NCI-H2227 (cell line): ENCODE data around the gene TCF7L1.
A peak's percentile ranks its signal among the peaks of the same experiment; 100 is the strongest.

Experiments
- DNase-seq: peaks from one replicate; lab custom pipeline; 2025; ENCODE audit not compliant: unreplicated experiment; lab: John Stamatoyannopoulos, UW

Gene TCF7L1

DNA sequence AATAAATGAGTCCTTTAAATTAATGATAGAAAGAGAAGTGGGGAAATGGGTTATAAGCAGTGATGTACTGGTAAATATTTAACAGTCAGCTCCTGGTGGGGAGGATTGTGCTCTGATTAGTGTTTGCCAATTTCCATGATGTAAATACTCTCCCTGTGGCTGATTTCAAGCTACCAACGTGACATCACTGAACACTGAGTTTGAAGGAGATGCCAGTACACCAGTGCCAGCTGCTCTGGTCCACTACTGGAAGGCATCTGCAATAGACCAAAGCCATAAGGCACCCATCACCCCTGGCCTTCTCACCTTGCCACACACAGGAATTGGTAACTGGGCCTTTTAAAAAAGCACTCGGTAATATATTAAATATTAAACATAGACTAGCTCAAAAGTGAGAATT lies 116.9 kb downstream of the TCF7L1 start:
- DNase-seq, result no peak

DNA sequence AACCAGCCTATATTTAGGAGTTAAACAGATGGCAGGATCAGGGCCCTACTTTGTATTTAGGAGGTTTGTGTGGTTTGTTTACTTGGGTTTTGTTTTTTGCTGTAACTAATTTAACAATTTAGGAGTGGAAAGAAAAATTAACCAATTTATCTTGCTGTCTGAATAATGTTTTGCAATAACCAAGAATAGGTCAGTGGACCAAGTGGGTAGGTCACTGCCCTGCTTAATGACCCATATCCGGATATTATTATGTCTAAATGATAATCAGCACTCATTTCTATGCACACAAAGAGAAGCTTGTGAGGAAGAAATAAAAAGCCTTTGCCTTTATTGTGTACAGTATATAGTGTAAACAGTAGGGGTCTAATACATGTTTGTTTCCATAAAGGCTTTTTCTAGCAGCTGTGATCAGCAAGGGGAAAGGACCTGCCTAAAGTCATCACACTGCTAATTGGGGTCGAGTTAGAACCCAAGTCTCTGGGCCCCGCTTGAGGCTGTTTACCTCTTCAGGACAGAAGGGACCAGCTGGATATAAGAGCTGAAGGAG lies 118.0 kb downstream of the TCF7L1 start:
- DNase-seq, result no peak

DNA sequence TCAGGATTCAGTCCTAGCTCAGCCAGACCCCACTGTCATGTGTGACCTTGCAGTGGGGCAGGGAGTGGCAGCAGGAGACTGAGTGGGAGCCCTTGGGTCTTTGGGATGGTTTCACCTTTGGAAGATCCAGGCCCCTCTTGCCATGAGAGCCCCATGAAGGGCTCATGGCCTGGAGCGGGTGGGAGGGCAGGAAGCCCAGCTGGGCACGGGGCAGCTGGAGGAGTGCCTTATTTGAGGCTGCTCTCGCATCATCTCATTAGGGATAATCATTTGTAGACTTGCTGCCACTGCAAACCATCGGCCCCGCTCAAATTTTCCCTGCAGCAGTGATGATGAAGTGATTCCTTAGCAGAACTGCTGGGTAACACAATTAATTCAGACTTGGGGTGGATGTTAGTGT lies 120.7 kb downstream of the TCF7L1 start:
- no peak for DNase-seq

DNA sequence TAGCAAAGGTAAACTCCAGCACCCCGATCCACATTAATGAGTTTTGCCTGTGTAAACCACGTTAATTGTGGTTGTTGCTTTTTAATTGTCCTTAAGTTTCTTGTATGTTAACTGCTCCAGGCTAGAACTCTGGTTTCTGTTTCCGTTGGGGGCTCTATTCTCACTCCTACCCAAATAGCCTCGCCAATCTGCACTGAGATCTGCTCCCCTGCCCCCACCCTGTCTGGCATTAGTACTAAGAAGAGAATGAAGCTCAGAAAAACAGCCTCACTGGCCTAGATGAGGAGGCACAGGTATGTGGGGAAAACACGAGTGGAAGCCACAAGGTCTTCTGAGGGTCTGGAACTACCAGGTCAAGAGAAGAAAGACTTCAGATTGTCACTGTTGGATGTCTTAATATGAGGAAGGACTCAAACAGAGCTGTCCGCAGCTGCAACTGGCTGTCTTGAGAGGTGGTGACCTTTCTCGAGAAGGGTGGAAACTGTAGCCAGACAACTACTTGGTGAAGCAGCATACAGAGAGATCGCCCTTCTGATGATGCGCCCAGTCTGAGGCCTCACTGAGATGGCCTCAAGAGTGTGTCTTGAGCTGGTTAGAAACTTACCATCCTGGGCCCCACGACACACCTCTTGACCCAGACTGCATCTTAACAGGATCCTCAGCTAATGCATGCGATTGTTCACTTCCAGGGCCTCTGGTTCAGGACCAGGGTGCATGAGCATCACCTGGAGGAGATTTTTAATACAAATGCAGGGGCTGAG lies 121.5 kb downstream of the TCF7L1 start:
- DNase-seq, result no peak

DNA sequence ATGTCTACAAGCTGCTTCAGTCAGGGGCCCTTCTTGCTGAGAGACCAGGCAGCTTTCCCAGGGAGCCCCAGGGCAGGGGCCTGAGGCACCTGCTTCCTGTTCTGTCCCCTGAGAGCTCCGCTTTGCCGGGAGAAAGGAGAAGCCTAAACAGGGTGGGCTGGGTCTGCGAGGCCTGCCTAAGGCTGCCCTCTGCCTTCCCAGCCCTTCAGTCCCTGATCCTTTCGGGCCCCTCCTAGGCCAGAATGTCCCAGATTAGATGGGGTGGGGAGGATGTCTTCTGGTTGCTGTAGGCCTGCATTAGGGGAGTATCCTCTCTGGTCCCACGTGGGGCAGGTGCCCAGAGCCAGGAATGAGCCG lies 122.2 kb downstream of the TCF7L1 start:
- no peak for DNase-seq

DNA sequence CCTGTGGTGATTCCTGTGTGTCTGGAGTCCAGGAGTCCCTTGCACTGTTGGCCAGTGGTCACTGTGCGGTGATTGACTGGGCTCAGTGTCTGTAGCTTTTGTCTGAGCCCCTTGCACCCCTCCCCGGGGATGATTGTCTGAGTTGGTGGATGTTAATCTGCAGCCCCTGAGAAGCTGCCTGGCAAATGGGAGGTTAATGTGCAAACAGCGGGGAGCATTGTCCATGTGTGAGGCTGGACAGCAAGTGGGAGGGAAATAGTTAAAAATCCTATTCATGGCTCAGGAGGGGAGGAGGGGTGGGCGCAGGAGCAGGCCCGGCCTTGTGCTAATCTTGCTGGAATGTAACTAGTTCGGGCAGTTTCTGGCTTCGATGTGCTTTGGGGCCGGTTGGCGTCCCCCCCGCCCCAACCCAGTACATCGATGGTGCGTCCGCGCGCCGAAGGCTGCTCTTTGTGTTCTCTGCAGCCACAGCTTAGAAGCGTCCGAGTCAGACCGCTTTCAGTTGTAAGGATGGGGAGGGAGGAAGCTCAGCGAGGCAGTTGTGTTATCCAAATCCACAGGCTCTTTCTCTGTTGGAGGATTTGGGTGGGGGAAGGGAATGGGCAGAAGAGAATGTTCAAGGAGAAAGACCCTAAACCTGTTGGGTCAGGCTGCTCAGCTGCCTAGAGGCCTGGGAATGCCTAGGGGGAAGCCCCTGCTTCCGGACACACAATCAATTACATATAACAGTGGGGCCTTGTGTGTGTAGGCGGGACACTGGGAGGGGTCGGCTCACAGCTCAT lies 122.8 kb downstream of the TCF7L1 start:
- DNase-seq, result peak; percentile 50

DNA sequence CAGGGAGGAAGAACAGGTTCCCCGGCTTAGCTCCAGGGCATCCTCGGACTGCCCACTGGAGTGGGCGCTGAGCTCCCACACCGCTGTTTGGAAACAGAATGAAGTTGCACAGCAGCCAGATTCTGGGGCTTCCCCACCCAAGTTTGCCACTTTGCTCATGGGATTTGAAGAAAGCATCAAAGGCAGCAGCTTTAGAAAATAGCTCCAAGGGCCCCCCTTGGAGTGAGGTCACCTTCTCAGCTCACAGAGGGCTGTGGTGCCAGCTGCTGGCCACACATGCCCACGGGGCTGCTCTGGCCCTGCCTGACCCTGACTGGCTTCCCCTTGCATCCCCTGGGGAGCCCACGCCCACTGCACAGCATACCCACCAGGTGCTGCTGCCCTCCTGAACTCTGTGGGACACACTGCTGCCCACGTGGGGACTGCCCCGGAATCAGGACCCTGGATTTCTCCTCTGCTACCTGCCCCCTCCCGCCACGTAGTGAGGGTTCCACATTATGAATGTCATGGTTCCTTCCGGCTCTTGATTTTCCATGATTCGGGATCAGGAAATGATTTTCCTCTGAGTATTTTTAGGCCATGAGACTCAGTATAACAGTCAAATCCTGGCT lies 124.3 kb downstream of the TCF7L1 start:
- no peak for DNase-seq

DNA sequence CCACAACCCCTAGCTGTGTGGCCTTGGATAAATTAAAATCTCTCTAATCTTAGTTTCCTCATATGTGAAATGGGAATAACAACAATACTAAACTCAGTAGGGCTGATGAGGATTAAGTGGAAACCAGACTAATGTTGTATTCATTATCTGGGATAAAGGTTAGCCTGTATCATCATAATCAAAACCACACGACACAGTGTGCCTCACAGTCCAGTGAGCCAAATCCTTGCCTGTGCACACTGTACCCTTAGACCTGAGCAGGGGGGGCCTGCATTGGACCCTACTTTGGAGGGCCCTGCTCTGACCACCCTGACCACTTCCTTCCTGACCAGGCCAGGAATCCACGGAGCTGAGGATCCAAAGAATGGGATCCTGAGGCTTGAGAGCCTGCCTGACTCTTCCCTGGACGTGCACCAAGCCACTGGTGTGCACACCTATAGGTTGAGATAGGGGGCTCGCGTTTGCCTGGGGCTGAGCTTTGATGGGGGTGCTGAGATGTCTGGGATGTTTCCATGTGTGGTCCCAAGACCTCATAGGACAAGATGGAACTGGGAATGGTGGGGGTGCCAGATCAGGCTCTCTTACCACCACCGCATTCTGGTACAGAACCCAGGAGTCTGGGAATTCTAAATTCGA lies 124.9 kb downstream of the TCF7L1 start:
- no peak for DNase-seq

DNA sequence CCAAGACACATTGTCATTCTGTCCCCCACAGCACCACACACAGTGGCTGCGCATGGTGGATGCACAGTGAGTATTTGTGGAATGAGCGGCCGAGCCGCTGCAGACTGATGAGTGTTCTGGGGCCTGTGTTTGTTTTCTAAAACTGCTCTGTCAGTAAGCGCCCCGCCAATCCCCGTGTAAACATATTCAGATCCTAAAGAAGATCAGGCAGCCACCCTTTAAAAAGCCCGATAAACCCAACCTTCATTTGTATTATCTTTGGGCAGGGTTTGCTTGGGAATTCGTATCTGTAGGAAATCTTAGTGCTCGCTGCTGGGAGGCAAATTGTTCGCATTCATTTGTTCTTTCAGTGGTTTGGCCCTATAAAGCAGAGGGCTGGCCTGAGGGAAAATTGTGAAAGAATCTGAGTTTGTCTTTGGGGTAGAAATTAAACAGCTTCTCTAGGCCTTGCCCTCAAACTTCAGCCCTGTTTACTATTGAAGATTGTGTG lies 126.0 kb downstream of the TCF7L1 start:
- no peak for DNase-seq

DNA sequence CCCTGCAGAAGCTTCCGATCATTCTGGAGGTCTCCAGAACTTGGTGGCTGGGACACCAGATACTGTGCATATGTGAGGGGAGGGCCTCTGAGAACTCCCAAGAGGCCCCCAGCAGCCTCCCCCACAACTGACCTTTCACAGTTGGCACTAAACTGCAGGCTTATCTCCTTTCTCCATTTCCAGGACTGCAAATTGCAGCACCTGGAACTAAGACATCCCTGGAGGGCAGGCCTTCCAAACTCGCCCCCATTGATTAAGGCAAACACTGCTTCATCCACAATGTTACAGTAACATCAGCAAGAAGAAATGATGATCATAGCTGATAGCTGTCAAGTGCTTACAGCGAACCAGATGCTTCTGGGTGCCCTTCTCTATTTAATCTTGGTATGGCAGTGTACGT lies 126.7 kb downstream of the TCF7L1 start:
- DNase-seq, result no peak

DNA sequence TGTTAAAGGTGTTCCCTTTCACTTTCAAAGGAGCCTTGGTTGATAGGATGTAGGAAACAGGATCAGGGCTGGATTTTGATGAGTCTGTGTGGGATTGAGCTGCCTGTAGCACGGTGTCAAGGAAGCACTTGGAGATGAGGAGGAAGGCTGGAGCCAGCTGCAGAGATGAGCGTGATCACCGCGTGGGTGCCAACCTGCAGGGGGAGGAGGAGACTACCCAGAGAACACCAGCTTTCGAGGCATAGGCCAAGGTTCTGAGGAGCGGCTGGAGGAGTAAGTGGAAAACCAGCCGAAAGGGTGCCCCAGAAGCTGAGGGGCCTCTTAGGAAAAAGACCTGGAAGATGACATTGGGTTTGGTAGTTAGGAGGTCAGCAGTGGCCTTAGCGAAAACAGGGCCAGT lies 130.4 kb downstream of the TCF7L1 start:
- DNase-seq, result no peak

DNA sequence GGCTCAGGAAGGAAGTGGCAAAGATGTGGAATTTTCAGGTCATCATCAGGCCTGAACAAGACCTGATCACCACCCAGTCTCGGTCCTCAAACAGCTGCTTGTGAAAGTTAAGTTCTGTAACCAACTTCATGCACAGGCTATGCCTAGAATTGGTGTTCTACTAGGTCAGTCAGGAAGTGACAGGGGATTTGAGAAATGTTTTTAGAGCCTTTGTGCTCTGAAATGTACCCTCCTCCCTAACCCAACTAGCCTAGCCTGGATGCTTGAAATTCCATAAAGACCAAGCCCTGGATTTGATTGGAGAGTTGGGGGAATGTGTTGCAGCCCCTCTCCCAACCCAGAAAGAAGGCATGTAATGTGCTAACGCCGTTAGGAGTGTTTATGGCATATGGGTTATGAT lies 131.3 kb downstream of the TCF7L1 start:
- no peak for DNase-seq

DNA sequence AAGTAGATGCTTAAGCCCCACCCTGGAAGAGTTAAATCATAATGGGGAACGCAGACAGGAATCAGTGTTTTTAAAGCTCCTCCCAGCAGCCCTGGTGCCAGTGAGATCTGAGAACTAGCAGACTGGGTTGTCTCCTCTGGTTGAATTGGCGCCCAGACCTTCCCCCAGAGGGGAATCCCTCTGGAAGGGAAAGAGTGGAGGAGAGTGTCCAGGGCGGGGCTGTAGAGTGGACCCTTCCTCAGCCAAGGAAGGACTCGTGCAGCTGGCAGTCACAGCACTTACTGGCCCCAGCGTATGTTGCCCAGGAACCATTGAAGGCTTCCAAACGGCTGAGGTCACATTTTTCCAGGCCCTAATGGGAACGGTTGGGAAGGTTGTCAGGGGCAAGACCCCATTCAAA lies 132.1 kb downstream of the TCF7L1 start:
- DNase-seq, result no peak

DNA sequence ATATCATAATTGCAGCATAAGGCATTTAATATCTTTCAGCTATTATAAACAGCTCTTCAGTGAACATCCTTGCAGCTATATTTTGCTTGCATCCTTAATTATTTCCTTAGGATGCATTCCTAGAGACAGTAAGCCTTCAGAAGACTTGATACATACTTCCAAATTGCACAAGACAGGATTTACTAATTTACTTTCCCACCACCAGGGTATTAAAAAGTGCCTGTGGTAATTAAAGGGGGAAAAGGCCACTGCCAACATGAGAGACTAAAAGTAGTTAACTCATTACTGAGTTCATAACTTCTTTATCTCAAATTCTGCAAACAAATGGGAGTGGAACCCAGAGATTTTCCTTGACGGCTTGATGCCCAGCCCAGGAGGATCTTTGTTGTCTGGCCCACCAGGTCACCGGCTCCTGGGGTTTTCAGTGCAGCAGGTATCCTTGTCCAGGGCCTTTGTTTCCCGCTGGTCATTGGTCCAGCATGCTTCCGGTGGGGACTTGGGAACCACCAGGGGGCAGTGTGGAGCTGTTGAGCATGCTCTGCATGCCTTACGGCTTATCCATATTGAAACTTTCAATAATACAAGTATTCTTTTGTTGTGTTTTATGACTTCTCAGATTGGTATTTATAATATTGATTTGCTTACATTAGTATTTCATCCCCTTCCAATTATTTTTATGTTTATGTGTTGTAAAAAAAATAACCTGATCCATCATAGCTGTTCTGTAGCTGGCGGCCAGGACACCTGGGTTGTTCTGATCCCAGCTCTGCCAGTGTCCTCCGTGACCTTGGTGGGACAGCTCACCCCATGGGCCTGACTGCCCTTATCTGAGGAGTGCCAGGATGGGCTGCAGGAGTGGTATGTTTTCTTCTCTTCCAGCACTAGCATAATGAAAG lies 133.2 kb downstream of the TCF7L1 start:
- peak; percentile 18 for DNase-seq

DNA sequence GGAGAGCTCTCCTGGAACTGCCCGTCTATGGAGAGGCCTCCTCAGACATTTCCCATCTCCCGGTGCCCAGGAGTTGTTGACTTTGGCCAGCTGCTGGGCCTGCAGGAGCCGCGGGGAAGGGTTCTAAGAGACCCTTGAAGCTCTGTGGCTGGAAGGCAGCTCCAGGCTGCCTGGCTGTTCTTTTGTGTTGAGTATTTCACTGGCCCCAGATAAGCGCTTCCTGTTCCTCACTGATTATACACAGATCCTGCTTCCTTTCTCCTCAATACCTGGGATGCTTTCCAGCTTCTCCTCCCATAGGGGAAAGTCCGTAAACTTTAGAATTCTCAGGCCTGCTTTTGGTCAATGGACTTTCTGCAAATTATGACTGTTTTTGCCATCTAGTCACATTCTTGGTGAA lies 136.8 kb downstream of the TCF7L1 start:
- DNase-seq, result no peak

DNA sequence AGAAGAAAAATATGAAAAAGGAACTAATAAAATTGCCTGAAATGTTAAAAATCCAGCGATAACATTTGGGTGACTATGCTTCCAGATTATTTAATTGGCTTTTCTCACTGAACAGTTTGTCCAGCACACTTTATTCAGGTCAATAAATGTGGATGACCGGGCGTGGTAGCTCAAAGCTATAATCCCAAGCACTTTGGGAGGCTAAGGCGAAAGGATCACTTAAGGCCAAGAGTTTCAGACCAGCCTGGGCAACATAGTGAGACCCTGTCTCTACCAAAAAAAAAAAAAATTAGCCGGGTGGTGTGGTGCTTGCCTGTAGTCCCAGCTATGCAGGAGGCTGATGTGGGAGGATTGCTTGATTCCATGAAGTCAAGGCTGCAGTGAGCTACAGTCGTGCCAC lies 139.2 kb downstream of the TCF7L1 start:
- DNase-seq, result no peak

DNA sequence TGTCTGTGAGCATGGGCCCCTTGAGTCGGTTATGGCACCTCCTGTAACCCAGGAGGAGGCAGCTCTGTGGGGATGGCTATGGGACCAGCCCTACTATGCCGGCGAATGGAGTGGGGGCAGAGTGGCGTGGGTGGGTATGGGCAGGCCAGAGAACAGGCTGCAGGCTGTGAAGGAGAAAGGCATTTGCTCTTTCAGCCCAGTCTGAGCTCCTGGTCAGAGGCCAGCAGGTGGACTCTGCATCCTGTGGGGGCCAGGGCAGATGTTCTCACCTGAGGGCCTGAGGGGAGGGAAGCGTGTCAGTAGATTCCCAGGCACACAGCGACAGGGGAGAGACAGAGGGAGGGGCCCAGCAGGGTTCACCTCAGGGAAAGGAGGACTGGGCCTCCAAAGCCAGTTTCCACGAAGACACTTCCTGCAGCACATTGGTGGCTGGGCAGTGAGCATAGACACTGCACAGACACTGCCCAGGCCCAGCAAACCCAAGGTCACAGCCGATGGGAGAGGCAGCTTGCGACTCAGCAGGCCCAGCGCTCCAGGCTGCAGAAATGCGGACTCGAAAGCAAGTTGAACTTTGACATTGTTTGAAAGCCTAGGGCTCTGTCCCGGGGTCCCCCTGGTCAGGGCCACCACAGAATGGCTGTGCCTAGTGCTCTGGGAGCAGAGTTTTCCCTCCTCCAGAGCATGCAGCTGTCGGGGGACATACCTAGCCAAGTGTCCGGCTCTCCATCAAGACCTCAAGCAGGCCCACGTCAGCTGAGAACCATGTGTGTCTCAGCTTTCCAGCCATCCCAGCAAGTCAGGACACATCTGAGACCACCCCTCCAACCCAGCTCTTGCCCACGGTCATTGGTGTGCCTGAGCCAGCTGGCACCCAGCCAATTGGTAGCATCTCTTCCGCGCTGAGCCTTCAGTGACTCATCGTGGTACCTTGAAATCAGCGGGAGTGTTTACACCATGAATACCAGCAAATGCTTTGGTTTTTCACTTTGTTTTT lies 140.8 kb downstream of the TCF7L1 start:
- DNase-seq, result peak; percentile 36

DNA sequence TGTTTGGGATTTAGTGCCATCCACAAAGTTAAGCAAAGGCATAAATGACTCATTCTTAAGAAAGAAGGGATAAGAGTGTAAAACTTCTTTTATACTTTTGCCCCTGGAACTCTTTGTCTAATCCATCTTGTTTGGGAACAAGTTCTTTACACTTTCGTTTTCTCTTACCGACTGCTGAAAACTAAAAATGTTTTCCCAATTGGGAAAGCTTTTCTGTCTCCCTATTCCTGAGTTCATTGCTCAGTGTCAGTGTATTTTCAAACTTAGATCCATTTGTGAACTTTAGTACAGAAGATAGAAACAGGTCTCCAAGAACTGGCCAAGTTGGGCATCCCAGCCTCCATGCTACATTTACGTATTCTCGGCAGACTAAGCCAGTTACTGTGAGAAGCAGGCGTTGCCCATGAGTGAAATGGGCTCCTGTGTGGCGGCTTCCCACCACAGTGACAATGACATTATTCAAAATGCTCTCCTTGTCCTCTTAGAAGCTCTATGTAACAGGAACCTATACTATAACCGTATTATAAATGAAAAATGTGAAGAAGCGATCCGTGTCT lies 142.9 kb downstream of the TCF7L1 start:
- DNase-seq, result no peak
